Muscle layer of duodenum (tissue), 2 donors: ENCODE measurements around the gene DPEP2NB.
"Not testable (repeated sequence)": the region's sequence is repeated elsewhere in the genome, so short reads cannot be mapped to it uniquely, and the experiment has no call there.

Source experiments
- H3K27ac ChIP-seq: one replicate; pipeline ENCODE4 v1.7.0; 2013; ENCODE audit warnings: mild to moderate bottlenecking, low read length
- H3K27me3 ChIP-seq: one replicate; pipeline ENCODE4 v1.7.0; 2013; ENCODE audit warnings: low read depth, mild to moderate bottlenecking, control low read depth, low read length
- H3K36me3 ChIP-seq, 2 donors: one replicate each; pipeline ENCODE4 v1.7.0; 2013; ENCODE audit warnings: low read length in 2 of 2, control low read depth in 1 of 2, mild to moderate bottlenecking in 1 of 2; ENCODE audit not compliant: insufficient read depth in 2 of 2, control insufficient read depth in 1 of 2
- H3K4me1 ChIP-seq, 2 donors: one replicate each; pipeline ENCODE4 v1.7.0; 2013; ENCODE audit warnings: low read length in 2 of 2, mild to moderate bottlenecking in 2 of 2, control low read depth in 1 of 2, moderate library complexity in 1 of 2; ENCODE audit not compliant: insufficient read depth in 2 of 2, control insufficient read depth in 1 of 2
- H3K4me3 ChIP-seq, 2 donors: one replicate each; pipeline ENCODE4 v1.7.0; 2013; ENCODE audit warnings: low read length in 2 of 2, low read depth in 1 of 2, mild to moderate bottlenecking in 1 of 2
- H3K9me3 ChIP-seq, 2 donors: one replicate each; pipeline ENCODE4 v1.7.0; 2013; ENCODE audit warnings: low read length in 2 of 2, control low read depth in 1 of 2, mild to moderate bottlenecking in 1 of 2; ENCODE audit not compliant: control insufficient read depth in 1 of 2
- donor health status: healthy.

Gene DPEP2NB

DNA sequence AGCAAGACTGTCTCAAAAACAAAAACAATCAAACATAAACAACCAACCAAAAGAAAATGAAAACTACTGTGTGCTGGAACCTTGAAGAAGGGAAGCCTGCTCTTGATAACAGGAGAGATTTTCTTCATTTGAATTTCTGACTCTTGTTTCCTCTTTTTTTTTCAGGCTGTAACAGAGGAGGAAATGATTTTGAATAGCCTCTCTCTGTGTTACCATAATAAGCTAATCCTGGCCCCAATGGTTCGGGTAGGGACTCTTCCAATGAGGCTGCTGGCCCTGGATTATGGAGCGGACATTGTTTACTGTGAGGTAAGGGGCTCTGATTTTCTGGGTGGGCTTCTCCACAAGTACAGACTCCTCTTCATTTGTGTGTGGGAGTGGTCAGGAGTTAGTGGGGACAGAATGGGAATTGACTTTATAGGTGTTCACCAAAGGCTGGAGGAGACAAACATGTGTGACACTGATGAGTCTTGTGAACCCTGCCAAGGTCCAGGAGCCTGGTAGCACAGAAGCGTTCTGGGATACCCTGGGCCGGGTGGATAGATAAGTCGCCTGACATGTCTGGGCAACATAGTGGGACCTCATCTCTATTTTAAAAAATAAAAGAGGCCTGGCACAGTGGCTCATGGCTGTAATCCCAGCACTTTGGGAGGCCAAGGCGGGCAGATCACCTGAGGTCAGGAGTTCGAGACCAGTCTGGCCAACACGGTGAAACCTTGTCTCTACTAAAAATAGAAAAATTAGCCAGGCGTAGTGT, 22.3 kb upstream of the DPEP2NB start:
- Histone ChIP-seq H3K4me3 (peak overlapping the region in 1 of 2 donors; percentile 21), H3K27ac (peak overlapping the region; percentile 51), H3K9me3 (no peaks in the 10 kb centered on the region), H3K27me3 (no peaks in the 10 kb centered on the region), H3K36me3 (peaks cover 0 to 4% of the 10 kb centered on the region in 2 donors), H3K4me1 (no peaks in the 10 kb centered on the region)

DNA sequence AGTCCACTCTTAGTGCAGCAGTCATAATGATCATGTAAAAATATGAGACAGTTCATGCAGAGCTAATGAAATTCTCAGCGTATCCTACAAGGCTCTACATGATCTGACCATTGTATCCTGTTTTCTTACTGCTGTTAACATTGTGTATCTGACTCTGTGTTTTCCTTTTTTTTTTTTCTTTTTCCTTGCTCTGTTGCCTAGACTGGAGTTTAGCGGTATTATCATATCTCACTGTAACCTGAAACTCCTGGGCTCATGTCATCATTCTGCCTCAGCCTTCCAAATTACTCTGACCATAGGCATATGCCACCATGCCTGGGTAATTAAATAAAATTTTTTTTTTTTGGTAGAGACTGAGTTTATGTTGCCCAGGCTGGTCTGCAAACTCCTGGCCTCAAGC, 19.5 kb upstream of the DPEP2NB start:
- Histone ChIP-seq H3K27me3 (no peaks in the 10 kb centered on the region), H3K9me3 (no peaks in the 10 kb centered on the region), H3K27ac (no peak overlapping the region), H3K4me1 (no peaks in the 10 kb centered on the region), H3K36me3 (no peaks in the 10 kb centered on the region), H3K4me3 (no peak overlapping the region)

DNA sequence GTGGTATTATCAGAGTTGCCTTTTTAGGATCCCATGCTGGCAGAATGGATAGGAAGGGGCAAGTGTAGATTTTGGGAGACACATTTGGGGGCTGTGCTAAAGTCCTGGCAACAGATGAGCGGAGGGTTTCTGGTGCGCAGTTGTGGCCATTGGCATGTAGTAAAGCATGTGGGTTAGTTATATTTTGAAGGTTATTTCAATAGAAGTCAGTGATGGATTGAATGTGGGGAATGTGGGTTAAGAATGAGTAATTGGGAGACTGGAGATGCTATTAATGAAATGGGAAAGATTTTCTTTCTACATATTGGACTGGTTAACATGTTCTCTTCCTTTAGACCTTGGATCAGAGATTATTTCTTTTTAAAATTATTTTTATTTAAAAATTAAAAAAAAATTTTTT, 17.4 kb upstream of the DPEP2NB start:
- no peaks in the 10 kb centered on the region for H3K4me1 ChIP-seq
- H3K27me3 ChIP-seq, result no peaks in the 10 kb centered on the region
- H3K27ac ChIP-seq, result no peak overlapping the region
- H3K9me3 ChIP-seq, result no peaks in the 10 kb centered on the region
- no peak overlapping the region for H3K4me3 ChIP-seq
- H3K36me3 ChIP-seq, result no peaks in the 10 kb centered on the region

DNA sequence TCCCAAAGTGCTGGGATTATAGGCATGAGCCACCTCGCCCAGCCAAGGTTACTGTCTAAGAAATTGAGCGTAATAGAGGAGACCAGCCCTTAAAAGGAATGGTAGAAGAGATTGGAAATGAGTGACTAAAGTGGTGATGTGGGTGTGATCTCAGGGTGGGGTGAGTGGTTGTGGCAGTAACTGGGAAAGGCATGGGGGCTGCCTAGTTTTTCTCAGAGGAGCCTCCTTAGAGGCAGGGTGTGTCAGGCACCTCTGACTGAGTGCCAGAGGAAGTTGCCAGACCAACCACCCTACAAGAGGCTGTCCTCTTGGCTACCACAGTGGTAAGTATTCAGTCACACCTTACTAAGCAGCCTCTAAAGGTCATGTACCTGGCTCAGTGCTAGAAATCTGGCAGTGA, 16.2 kb upstream of the DPEP2NB start:
- Histone ChIP-seq H3K27ac (no peak overlapping the region), H3K36me3 (peaks cover 0 to 9% of the 10 kb centered on the region in 2 donors), H3K4me1 (no peaks in the 10 kb centered on the region)

DNA sequence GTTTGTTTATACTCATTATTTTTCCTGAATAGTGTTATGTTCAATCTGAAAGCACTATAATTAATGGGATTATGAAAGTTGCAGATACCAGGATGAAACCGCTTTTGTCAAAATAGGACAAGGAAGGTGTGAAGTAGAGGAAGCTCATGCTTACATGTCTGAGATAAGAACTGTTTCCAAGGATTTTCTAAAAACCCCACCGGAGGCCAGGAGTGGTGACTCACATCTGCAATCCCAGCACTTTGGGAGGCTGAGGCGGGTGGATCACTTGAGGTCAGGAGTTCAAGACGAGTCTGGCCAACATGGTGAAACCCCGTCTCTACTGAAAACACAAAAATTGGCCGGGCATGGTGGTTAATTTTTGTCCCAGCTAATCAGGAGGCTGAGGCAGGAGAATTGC, 14.4 kb upstream of the DPEP2NB start:
- H3K4me3 ChIP-seq, H3K27ac ChIP-seq, H3K27me3 ChIP-seq, H3K9me3 ChIP-seq, H3K4me1 ChIP-seq: not testable (repeated sequence)
- H3K36me3 ChIP-seq, result peaks cover 0 to 13% of the 10 kb centered on the region in 2 donors

More for the DNA sequence above, 16.2 kb upstream of the DPEP2NB start:
- Histone ChIP-seq H3K9me3 (no peaks in the 10 kb centered on the region), H3K27me3 (no peaks in the 10 kb centered on the region), H3K4me3 (no peak overlapping the region)

DNA sequence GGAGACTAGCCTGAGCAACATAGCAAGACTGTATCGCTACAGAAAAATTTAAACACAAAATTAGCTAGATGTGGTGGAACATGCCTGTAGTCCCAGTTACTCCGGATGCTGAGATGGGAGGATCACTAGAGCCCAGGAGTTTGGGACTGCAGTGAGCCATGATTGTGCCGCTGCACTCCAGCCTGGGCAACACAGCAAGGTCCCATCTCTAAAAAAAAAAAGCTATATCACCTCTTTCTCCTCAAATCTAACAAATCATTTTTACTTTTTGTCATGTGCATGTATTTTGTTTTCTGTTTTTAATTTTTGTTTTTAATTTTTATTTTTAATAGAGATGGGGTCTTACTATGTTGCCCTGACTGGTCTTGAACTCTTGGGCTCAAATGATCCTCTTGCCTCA, 13.3 kb upstream of the DPEP2NB start:
- Histone ChIP-seq H3K9me3 (no peaks in the 10 kb centered on the region), H3K36me3 (peaks cover 0 to 13% of the 10 kb centered on the region in 2 donors), H3K27me3 (no peaks in the 10 kb centered on the region), H3K27ac (no peak overlapping the region), H3K4me3 (no peak overlapping the region), H3K4me1 (peaks cover 0 to 4% of the 10 kb centered on the region in 2 donors)

DNA sequence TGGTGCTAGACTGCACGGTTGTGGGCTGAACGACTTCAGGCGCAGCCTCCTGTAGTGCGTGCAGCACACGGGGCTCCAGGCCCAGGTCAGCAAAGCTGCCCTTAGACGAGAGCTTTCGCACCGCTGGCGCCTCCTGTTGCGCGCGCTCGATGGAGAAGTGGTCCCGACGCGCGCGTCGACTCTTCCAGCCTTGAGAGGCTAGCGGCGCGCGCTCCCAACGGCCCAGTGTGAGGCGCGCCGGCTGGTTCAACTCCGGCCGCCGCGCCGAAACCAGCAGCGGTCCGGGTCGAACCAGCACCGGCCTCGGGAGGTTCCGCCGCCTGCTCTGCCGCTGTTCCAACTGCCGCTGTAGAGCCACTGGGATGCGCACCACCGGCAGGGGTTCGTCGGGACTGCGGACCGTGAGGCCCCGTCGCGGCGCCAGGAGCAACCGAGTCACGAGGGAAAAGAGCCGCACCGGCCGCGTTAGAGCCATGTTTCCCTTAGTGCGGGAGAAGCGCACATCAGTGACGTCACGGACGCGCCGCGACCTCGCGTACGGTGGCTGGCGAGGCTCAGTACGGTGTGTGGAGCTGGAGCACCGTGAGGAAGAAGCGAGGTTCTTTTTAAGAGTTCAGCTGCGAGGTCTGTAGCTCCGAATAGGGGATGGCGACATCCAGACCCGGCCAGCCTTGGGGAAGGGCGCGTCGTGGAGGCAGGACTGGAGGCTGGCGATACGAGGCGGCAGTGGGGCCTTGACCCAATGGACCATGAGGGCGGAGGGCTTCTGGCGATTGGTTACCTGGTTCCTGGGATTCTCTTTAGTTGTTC, 7.2 kb upstream of the DPEP2NB start, which contains the start of the genes DDX28 and DUS2:
TSS of gene DDX28 (minus strand) at position 505 of the 810 bp plus-strand sequence. CDS start at position 475, 30 bp downstream.
TSS of gene DUS2 (plus strand) at position 557 of the 810 bp plus-strand sequence. CDS start 14,740 bp downstream, outside the sequence.
- Histone ChIP-seq H3K9me3 (no peaks in the 10 kb centered on the region), H3K4me1 (peaks cover 10 to 28% of the 10 kb centered on the region in 2 donors), H3K27me3 (no peaks in the 10 kb centered on the region), H3K36me3 (peaks cover 0 to 12% of the 10 kb centered on the region in 2 donors), H3K4me3 (peak within 1 kb of the TSS; percentile 82 to 100), H3K27ac (peak within 1 kb of the TSS; percentile 94)

DNA sequence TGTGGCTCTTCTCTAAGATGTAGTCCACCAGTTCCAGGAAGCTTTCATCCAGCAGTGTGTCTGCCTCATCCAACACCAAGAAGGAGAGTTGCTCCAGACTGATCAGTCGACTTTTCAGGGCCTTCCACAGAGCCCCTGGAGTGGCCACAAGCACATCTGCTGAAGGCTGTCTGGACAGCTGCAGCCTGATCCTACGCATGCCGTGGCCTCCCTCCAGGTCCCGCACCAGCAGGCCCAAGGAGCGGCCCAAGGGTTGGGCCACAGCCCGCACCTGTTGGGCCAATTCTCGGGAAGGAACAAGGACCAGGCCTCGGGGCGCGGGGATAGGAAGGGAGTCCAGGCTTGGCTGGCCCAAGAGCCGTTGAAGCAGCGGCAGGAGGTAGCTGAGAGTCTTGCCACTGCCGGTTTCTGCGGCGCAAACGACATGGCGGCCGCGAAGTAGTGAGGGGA, 6.6 kb upstream of the DPEP2NB start:
- Histone ChIP-seq H3K27me3 (no peaks in the 10 kb centered on the region), H3K27ac (peak overlapping the region; percentile 94), H3K36me3 (peaks cover 0 to 6% of the 10 kb centered on the region in 2 donors), H3K9me3 (no peaks in the 10 kb centered on the region), H3K4me1 (peaks cover 10 to 28% of the 10 kb centered on the region in 2 donors), H3K4me3 (peak overlapping the region; percentile 82 to 100)

DNA sequence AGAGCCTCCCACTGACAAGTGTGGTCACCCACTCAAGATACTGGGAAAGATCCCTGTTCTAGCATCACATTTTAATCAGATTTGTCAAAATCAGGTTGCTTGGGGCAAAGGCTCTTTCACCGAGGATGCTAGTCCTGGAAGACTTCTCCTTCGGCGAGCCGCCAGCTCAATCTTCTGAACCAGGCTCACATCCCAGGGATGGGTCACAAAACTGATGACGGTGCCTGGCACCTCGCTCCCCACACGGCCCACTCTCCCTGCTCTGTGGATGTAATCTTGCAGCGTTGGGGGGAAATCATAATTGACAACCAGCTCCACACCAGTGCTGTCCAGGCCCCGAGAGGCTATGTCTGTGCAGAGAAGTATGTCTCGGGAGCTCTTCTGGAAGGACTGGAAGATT, 5.8 kb upstream of the DPEP2NB start:
- Histone ChIP-seq H3K9me3 (no peaks in the 10 kb centered on the region), H3K4me3 (peak overlapping the region; percentile 82 to 100), H3K36me3 (peaks cover 0 to 4% of the 10 kb centered on the region in 2 donors), H3K4me1 (peaks cover 10 to 28% of the 10 kb centered on the region in 2 donors), H3K27me3 (no peaks in the 10 kb centered on the region), H3K27ac (no peak overlapping the region)

DNA sequence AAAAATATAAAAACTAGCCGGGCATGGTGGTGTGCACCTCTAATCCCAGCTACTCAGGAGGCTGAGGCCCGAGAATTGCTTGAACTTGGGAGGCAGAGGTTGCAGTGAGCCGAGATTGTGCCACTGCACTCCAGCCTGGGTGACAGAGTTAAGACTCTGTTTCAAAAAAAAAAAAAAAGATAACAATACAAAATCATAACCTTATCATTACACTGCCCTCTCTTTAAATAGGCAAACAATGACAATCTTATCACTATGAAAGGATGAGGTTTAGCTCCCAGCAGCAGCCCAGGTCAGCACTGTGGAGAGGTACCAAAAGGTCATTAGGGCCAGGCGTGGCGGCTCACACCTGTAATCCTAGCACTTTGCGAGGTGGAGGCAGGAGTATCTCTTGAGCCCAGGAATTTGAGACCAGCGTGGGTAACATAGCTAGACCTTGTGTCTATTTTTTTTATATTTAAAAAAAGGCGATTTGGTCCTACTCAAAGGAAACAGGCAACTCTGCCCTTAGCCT, 3.5 kb upstream of the DPEP2NB start:
- no peak overlapping the region for H3K27ac ChIP-seq
- H3K4me3 ChIP-seq, result no peak overlapping the region
- H3K9me3 ChIP-seq, result no peaks in the 10 kb centered on the region
- peaks cover 10 to 26% of the 10 kb centered on the region in 2 donors for H3K4me1 ChIP-seq
- no peaks in the 10 kb centered on the region for H3K27me3 ChIP-seq
- H3K36me3 ChIP-seq, result no peaks in the 10 kb centered on the region

DNA sequence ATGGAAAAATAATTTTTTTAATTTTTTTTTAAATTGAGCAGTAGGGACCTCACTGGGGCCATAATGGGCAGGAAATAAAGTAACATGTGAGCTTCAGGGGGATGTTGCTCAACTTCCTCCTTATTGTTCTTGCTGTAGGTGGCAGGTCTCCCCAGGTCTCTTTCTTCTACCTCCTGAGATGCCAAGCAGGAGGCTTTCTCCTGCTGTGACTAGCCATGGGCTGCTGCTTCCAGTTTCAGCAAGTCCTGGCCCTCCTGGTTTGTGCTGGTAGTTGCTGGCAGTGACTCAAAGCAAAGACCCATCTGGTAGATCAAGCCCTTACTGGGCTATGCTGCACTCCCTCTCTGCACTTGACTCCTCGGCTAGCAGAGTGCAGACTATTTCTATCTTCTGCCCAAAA, 2.3 kb downstream of the DPEP2NB start:
- H3K27me3 ChIP-seq, result no peaks in the 10 kb centered on the region
- no peaks in the 10 kb centered on the region for H3K9me3 ChIP-seq
- no peak overlapping the region for H3K27ac ChIP-seq
- H3K36me3 ChIP-seq, result no peaks in the 10 kb centered on the region
- H3K4me3 ChIP-seq, result no peak overlapping the region
- no peaks in the 10 kb centered on the region for H3K4me1 ChIP-seq
